Large intestine (tissue), 3 donors: ENCODE measurements around the gene KRTAP20-3. TPM values are rescaled to one million over a fixed set of nuclear protein-coding genes. Genes with fewer than 3 reads are reported as not detected.

Experiments used
- DNase-seq, 2 donors: peaks; one replicate each; pipeline versions ENCODE4 v3.0.0 to v3.0.0-alpha.2; 2013
- H3K27ac ChIP-seq: one replicate; pipeline ENCODE4 v1.5.1; 2013; ENCODE audit warnings: low read length
- H3K27me3 ChIP-seq: 2 replicates; pipeline ENCODE4 v1.6.1; 2013; ENCODE audit warnings: low read length; ENCODE audit not compliant: control insufficient read depth, insufficient read depth
- H3K36me3 ChIP-seq: 2 replicates; pipeline ENCODE4 v1.6.1; 2013; ENCODE audit warnings: low read length; ENCODE audit not compliant: control insufficient read depth, insufficient read depth
- H3K4me1 ChIP-seq: one replicate; pipeline ENCODE4 v1.6.1; 2013; ENCODE audit warnings: low read length; ENCODE audit not compliant: control insufficient read depth, insufficient read depth
- H3K4me3 ChIP-seq: one replicate; pipeline ENCODE4 v1.5.1; 2013; ENCODE audit warnings: low read length
- H3K9me3 ChIP-seq: one replicate; pipeline ENCODE4 v1.6.1; 2013; ENCODE audit warnings: mild to moderate bottlenecking, low read depth, low read length, moderate library complexity; ENCODE audit not compliant: control insufficient read depth
- WGBS: methylation state at CpG from one replicate; pipeline ENCODE4 v1.1.5; 2013; ENCODE audit warnings: low lambda C conversion rate; ENCODE audit not compliant: insufficient coverage; 5-methylcytosine and 5-hydroxymethylcytosine counted together
- polyA plus RNA-seq: library from polyadenylated mRNA; unstranded; fragments of 120-200 nt; gene quantifications from one replicate; pipeline ENCODE4 v1.2.1, GENCODE V29; 2013

KRTAP20-3 gene
- polyA plus RNA-seq, 1 donor, result not detected

DNA sequence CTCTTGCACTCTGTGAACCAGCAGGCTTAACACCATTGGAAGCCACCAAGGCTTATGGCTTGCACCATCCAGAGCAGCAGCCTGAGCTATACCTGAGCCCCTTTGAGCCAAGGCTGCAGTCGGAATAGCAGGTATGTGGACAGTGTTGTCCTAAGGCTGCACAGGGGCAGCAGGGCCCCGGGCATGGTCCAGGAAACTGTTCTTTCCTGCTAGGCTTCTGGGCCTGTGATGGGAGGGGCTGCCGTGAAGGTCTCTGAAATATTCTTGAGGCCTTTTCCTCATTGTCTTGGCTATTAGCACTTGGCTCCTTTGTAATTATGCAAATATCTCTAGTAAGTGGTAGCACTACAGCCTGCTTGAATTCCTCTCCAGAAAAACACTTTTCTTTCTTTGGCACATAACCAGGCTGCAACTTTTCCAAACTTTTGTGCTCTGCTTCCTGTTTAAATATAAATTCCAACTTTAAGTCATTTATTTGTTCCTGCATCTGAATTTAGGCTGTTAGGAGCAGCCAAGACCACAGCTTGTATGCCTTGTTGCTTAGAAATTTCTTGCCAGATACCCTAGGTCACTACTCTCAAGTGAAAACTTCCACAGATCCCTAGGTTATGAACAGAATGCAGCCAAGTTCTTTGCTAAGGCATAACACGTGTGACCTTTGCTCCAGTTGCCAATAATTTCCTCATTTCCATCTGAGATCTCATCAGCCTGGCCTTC is 17.1 kb upstream of the KRTAP20-3 start:
- 80% methylated on average over 1 of the region's 4 CpGs for WGBS
- Histone ChIP-seq H3K4me1 (no peaks in the 10 kb centered on the region), H3K27ac (no peak overlapping the region), H3K9me3 (no peaks in the 10 kb centered on the region), H3K27me3 (no peaks in the 10 kb centered on the region), H3K4me3 (no peak overlapping the region), H3K36me3 (no peaks in the 10 kb centered on the region)
- DNase-seq, result no peak

DNA sequence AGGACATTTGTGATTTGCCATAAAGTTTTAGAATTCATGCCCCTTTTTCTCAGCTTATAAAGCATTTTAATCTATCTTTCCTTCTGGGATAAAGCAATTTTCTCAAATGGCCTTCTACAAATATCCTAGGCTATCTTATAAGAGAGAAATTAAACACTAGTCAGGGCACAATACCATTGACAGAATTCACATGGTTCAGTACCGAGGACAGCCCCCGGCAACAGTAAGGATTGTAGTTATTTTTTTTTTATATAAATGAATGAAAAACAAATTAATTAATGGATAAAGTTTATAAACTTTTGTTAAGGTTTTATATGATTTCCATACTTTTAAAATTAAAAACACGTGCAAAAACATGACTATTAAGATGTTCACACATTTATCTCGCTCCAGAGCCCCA is 14.6 kb upstream of the KRTAP20-3 start:
- 100% methylated on average over 2 of the region's 4 CpGs for WGBS
- Histone ChIP-seq H3K4me1 (no peaks in the 10 kb centered on the region), H3K27me3 (no peaks in the 10 kb centered on the region), H3K4me3 (no peak overlapping the region), H3K36me3 (no peaks in the 10 kb centered on the region), H3K9me3 (no peaks in the 10 kb centered on the region), H3K27ac (no peak overlapping the region)
- no peak for DNase-seq

DNA sequence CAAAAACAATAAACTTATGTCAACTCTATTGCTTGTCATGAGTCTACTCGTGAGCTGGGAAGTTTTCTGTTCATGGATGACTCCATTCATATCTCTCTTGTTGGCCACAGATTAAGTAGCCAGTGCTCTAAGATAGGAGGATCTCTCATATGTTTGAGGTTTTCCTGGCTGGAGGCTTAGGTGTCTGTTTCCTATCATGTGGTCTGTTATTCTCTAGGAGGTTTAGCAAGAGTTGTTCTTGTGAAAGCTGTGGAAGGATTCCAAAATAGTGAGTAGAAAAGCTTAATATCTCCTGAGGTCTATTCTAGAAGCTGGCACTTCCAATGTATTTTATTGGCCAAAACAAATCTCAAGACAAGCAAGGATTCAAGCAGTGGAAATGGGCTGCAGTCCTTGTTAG is 13.5 kb upstream of the KRTAP20-3 start:
- Histone ChIP-seq H3K4me1 (no peaks in the 10 kb centered on the region), H3K27ac (no peak overlapping the region), H3K36me3 (no peaks in the 10 kb centered on the region), H3K9me3 (no peaks in the 10 kb centered on the region), H3K4me3 (no peak overlapping the region), H3K27me3 (no peaks in the 10 kb centered on the region)
- DNase-seq, result no peak
- WGBS, result no CpG with 5 or more reads among the region's 1 CpG

DNA sequence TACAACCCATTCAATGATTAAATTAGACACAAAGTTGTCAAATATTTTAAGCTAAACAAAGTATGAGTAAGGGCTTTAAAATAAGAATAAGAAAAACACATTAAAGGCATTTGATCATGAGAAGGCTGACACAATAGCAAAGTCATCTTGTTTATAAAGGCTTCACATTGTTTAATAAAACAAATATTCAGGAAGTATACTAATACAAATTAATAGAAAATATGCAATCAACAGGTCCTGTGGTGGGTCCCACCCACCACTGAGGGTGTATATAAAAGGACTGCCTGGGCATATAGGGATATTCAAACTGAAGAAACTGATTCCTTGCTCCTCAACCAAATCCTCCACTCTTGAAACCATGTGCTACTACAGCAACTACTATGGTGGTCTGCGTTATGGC is 7.8 kb upstream of the KRTAP20-3 start, which contains the start of gene KRTAP20-2:
TSS of gene KRTAP20-2 (plus strand) at position 301 of the 400 bp plus-strand sequence. CDS start at position 359, 58 bp downstream.
- no CpG with 5 or more reads among the region's 1 CpG for WGBS
- no peak within 1 kb of the TSS for H3K4me3 ChIP-seq
- H3K9me3 ChIP-seq, result no peaks in the 10 kb centered on the region
- H3K4me1 ChIP-seq, result no peaks in the 10 kb centered on the region
- H3K27ac ChIP-seq, result no peak within 1 kb of the TSS
- no peaks in the 10 kb centered on the region for H3K36me3 ChIP-seq
- DNase-seq, result no peak
- no peaks in the 10 kb centered on the region for H3K27me3 ChIP-seq

DNA sequence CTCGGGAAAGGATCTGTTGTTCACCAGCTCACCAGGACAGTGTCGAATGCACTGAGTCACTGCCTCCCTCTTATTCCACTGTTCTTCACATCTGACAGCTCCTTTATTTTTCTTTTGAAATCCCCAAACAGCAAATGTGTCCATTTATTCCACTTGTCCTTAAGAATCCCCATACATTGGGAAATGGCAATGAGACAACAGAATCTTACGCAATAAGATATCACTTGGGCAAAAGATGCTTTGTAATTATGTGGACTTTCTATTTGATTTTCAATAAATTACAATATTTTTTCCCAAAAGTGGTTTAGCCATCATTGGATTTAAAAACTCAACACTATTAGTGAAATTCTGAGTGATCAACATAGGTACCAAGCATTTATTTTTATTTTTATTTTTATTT is 4.0 kb upstream of the KRTAP20-3 start:
- Histone ChIP-seq H3K27ac (no peak overlapping the region), H3K4me1 (no peaks in the 10 kb centered on the region), H3K27me3 (no peaks in the 10 kb centered on the region), H3K36me3 (no peaks in the 10 kb centered on the region), H3K9me3 (no peaks in the 10 kb centered on the region), H3K4me3 (no peak overlapping the region)
- no peak for DNase-seq
- 100% methylated on average over 2 of the region's 3 CpGs for WGBS

DNA sequence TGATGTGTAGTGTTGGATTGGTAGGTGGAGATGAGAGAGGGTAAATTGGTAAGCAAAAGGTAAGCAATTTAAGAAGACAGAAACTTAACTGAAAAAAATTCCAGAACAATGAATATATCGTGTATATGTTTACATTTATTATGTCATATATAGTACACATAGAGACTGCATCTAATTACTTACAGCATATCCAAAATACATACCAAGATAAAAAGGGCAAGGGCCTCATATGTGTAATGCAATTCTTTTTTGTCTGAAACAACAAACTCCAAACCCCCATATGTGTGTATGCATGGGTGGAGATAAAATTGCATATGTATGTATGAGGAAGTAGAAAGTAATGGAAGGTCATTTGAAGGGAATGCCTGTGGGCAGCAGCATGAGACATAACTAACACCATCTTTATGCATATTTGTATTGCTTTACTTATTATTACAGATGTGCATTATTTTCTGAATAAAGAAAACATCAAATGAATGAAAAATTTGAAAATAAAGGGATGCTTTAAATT is 4.3 kb downstream of the KRTAP20-3 start:
- DNase-seq, result no peak
- no peak overlapping the region for H3K27ac ChIP-seq
- H3K4me3 ChIP-seq, result no peak overlapping the region
- no CpG with 5 or more reads among the region's 1 CpG for WGBS
- H3K27me3 ChIP-seq, result no peaks in the 10 kb centered on the region
- no peaks in the 10 kb centered on the region for H3K9me3 ChIP-seq
- no peaks in the 10 kb centered on the region for H3K36me3 ChIP-seq
- H3K4me1 ChIP-seq, result no peaks in the 10 kb centered on the region

DNA sequence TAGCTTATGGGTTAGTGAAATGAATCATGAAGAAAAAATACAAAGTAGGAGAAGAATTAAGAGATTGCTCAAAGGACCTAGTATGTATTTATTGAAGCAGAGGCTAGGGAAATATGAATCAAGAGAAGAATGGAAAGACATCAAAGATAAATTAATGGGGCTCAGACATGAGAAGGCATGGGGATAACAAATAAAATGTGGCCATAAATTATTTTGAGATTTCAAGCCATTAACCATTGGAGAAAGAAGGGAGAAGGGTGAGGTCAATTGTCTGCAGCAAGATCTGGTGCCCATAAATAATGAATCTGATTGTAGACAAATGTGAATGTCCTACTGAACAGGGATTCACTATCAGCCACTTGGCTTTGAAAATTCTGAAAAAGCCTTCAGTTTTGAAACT is 10.2 kb downstream of the KRTAP20-3 start:
- Histone ChIP-seq H3K36me3 (no peaks in the 10 kb centered on the region), H3K9me3 (no peaks in the 10 kb centered on the region), H3K27ac (no peak overlapping the region), H3K27me3 (no peaks in the 10 kb centered on the region), H3K4me1 (no peaks in the 10 kb centered on the region), H3K4me3 (no peak overlapping the region)
- DNase-seq, result no peak

DNA sequence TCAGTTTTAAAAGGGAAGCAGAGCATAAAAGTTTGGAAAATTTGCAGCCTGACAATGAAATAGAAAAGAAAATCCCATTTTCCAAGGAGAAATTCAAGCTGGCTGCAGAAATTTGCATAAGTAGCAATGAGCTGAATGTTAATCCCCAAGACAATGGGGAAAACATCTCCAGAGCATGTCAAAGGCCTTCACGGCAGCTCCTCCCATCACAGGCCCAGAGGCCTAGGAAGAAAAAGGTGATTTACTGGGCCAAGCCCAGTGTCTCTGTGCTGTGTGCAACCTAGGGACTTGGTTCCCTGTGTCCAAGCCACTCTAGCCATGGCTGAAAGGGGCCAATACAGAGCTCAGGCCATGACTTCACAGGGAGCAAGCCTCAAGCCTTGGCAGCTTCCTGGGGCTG is 26.1 kb downstream of the KRTAP20-3 start:
- H3K36me3 ChIP-seq, result no peaks in the 10 kb centered on the region
- H3K4me3 ChIP-seq, result no peak overlapping the region
- DNase-seq, result no peak
- no peaks in the 10 kb centered on the region for H3K4me1 ChIP-seq
- H3K27me3 ChIP-seq, result no peaks in the 10 kb centered on the region
- H3K9me3 ChIP-seq, result no peaks in the 10 kb centered on the region
- no CpG with 5 or more reads among the region's 1 CpG for WGBS
- no peak overlapping the region for H3K27ac ChIP-seq

DNA sequence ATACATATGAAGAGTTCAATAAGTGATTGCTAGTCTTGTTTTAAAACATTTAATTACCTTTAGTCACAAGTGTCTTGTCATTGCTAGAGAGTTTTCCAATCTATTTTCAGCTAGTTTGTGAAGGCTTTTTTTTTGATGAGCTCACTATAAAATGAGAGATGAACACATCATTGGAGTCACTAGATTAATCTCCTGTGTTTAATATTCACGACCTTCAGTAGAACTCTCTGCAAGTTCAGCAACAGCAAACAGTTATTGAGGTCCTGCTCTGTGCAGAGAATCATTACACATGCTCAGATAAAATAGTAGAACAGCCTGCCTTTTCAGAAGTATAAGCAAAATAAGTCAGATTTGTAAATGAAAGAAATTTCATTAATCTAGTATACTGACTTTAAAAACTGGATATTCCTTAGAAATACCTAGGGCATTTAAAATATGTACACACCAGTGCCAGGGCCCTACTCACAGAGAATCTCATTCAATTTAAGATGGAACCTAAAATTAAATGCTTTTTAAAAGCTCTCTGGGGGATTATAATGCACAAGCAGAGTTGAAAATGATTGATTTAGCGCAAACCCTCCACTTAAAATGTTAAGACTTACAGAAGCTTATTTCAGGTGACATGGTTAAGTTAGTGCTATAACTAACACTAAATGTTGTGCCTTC is 30.5 kb downstream of the KRTAP20-3 start:
- Histone ChIP-seq H3K4me3 (no peak overlapping the region), H3K27ac (no peak overlapping the region), H3K36me3 (no peaks in the 10 kb centered on the region), H3K4me1 (no peaks in the 10 kb centered on the region), H3K9me3 (no peaks in the 10 kb centered on the region), H3K27me3 (no peaks in the 10 kb centered on the region)
- no peak for DNase-seq
- 100% methylated on average over 1 of the region's 2 CpGs for WGBS

DNA sequence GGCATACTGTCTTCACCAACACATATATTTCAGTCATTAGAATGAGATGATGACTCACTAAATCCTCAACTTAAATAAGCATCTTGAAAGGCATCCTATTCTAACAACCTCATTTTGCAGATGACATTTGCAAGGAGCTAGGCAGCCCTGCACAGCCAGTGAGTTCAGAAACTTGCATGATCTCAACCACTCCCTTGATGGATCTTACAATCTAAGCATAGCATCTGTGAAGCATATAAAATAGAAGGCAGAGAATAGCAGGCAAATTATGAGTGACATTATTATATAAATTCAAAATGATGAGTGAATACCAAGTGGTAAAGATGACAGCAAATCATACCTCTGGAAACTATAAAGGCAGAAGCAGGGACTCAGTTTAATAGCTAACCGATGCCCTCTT is 31.6 kb downstream of the KRTAP20-3 start:
- H3K36me3 ChIP-seq, result no peaks in the 10 kb centered on the region
- H3K27ac ChIP-seq, result no peak overlapping the region
- DNase-seq, result no peak
- H3K4me3 ChIP-seq, result no peak overlapping the region
- H3K27me3 ChIP-seq, result no peaks in the 10 kb centered on the region
- H3K4me1 ChIP-seq, result no peaks in the 10 kb centered on the region
- WGBS, result no CpG with 5 or more reads among the region's 1 CpG
- H3K9me3 ChIP-seq, result no peaks in the 10 kb centered on the region

DNA sequence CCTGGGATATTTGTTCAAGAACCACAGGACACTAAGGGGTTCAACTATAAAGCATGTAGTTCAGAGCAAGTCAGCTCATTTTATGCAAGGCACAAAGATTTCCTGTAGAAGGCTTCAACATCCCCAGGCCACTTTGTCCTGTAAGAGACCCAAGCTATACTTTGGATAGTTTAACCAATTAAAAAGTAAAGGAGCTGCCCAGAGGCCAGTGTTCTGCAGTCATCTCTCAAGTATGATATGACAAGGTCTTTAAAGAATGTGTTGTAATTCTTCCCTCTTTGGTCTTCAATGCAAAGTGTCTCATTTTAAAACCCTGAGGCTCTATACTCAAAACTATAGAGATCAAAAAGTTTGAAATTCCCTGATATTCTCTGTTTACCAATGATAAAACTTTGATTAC is 34.1 kb downstream of the KRTAP20-3 start:
- DNase-seq, result no peak
- Histone ChIP-seq H3K27ac (no peak overlapping the region), H3K4me3 (no peak overlapping the region), H3K9me3 (no peaks in the 10 kb centered on the region), H3K36me3 (no peaks in the 10 kb centered on the region), H3K27me3 (no peaks in the 10 kb centered on the region), H3K4me1 (no peaks in the 10 kb centered on the region)
